ENCODE results near the gene DERA. TPM values are rescaled to one million over a fixed set of nuclear protein-coding genes. Genes with fewer than 3 reads are reported as not detected.

The DERA gene
- total and polyA plus RNA-seq, 8 donors = 10.5 to 22.4 (median 16.3) TPM

DNA sequence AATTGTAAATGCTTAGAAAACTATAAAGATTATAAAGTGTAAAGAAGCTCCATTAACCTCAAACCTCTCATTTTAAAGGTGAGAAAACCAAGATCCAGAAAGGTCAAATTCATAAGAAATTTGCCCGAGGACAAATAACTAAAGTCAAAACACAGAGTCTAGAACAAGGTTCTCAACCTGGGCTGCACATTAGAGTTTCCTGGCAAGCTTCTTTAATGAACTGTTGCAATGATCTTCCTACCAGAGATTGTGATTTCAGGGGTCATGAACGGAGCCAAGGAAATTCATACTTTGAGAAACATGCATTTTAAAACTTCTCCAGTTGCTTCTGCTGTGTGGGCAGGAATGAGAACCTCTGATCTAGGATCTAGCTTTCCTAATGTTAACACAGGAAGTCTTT lies 86.8 kb downstream of the DERA start:
- 78 to 85% methylated on average over 2 of the region's 2 CpGs for WGBS, 2 donors

DNA sequence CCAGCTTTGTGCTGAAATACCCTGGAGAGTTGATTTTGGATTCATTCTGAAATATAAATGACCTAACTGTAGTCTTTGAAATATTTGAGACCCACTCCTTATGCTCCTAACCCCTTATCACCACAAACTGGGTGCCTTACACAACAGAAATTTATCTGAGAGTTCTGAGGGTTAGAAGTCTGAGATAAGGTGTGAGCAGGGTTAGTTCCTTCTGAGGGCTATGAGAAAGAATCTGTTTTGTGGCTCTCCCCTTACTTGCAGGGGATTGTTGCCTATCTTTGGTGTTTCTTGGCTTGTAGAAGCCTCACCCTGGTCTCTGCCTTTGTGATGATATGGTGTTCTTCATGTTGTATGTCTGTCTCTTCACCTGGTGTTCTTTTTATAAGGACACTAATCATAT lies 91.7 kb downstream of the DERA start:
- ATAC-seq (peak in 2 of 4 donors; percentile 25 to 75), FAIRE-seq (no peak), DNase-seq (no peak)
- TF ChIP-seq, protein P1, sequence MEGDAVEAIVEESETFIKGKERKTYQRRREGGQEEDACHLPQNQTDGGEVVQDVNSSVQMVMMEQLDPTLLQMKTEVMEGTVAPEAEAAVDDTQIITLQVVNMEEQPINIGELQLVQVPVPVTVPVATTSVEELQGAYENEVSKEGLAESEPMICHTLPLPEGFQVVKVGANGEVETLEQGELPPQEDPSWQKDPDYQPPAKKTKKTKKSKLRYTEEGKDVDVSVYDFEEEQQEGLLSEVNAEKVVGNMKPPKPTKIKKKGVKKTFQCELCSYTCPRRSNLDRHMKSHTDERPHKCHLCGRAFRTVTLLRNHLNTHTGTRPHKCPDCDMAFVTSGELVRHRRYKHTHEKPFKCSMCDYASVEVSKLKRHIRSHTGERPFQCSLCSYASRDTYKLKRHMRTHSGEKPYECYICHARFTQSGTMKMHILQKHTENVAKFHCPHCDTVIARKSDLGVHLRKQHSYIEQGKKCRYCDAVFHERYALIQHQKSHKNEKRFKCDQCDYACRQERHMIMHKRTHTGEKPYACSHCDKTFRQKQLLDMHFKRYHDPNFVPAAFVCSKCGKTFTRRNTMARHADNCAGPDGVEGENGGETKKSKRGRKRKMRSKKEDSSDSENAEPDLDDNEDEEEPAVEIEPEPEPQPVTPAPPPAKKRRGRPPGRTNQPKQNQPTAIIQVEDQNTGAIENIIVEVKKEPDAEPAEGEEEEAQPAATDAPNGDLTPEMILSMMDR (IDR thresholded peaks at IDR 0.05) = no peak
- H3K4me3 ChIP-seq = no peak overlapping the region
- no peaks in the 10 kb centered on the region for H3K27me3 ChIP-seq
- H3K27ac ChIP-seq = no peak overlapping the region
- intact Hi-C loops (cut with DNase I) = no loop called here
- H3K36me3 ChIP-seq = no peaks in the 10 kb centered on the region
- peaks cover 0 to 7% (median under 1%) of the 10 kb centered on the region in 3 donors for H3K4me1 ChIP-seq
- H3K9me3 ChIP-seq = no peaks in the 10 kb centered on the region

More for the DNA sequence above, 86.8 kb downstream of the DERA start:
- no peak for FAIRE-seq
- intact Hi-C loops (cut with DNase I) = no loop called here
- TF ChIP-seq, protein P1 (IDR thresholded peaks at IDR 0.05) = no peak
- ATAC-seq = no peak
- Histone ChIP-seq H3K4me3 (no peak overlapping the region), H3K4me1 (peaks cover 0 to 8% (median 5%) of the 10 kb centered on the region in 3 donors), H3K27me3 (no peaks in the 10 kb centered on the region), H3K36me3 (no peaks in the 10 kb centered on the region), H3K9me3 (no peaks in the 10 kb centered on the region), H3K27ac (no peak overlapping the region)
- no peak for DNase-seq

DNA sequence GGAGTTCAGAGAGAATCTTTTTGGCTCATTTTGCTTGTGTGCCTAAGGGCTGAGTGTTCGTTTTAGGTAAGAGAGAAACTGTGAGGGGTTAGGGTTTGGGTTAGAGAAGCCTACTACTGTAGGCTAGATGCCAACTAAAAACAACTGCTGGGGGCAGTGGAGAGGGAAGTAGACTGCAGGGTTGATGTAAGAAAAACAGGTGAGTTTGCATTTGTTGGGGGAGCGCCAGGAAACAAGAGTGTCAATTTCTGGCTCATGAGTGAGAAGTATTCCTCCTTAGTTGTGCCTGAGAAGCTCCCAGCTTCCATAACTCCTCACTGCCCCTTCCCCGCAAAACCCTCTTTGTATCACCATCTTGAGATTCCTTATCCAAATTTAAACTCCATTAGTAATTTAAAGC lies 92.3 kb downstream of the DERA start:
- Histone ChIP-seq H3K4me1 (peaks cover 0 to 7% (median 0%) of the 10 kb centered on the region in 3 donors), H3K9me3 (no peaks in the 10 kb centered on the region), H3K27me3 (no peaks in the 10 kb centered on the region), H3K27ac (no peak overlapping the region), H3K4me3 (no peak overlapping the region), H3K36me3 (no peaks in the 10 kb centered on the region)
- 67 to 74% methylated on average over 3 of the region's 3 CpGs for WGBS, 2 donors
- FAIRE-seq = no peak
- intact Hi-C loops (cut with DNase I) = no loop called here
- no peak for DNase-seq
- ATAC-seq = peak in 1 of 4 donors; percentile 59
- TF ChIP-seq, protein P1 (IDR thresholded peaks at IDR 0.05) = no peak

DNA sequence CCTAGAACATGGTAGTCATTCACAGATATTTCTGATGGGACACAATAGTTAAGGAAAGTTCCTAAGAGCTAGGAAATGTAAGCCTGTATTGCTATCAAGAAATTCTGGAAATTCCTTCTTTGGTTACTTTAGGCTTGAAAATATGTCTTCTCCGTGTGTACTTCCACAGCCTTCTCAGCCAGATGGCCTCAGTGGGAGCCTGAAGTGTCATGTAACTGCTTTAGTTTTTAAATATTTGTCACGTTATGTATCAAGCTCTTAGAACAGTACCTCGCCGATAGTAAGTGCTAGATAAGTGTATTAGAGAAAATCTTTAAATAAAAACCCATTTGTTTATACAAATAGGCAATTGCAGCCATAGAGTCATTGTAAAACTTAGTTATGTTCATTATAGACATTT lies 95.6 kb downstream of the DERA start:
- TF ChIP-seq, protein P1 (IDR thresholded peaks at IDR 0.05) = no peak
- H3K36me3 ChIP-seq = no peaks in the 10 kb centered on the region
- no peak for DNase-seq
- H3K9me3 ChIP-seq = no peaks in the 10 kb centered on the region
- FAIRE-seq = no peak
- ATAC-seq = no peak
- H3K4me1 ChIP-seq = peaks cover 5 to 15% (median 7%) of the 10 kb centered on the region in 3 donors
- intact Hi-C loops (cut with DNase I) = no loop called here
- WGBS, 2 donors = 94 to 96% methylated on average over 4 of the region's 4 CpGs
- no peaks in the 10 kb centered on the region for H3K27me3 ChIP-seq
- no peak overlapping the region for H3K4me3 ChIP-seq
- H3K27ac ChIP-seq = no peak overlapping the region

DNA sequence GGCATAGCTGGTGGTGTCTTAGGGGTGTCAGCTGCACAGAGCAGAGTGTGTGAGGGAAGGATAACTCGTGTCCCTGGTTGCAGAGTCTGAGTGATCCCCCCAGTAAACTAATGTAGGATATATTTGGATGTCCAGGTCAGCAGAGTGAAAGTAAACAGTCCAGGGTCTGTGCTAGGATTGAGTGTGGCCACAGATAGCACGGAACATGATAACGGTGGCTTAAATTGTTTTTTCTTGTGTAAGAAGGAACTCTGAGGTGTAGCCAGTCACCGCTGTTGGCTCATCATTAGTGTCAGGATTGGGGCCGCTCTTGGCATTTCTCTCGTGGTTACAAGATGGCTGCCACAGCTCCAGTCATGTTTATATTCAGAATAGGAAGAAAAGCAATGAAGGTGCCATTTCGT lies 97.3 kb downstream of the DERA start:
- TF ChIP-seq, protein P1 (IDR thresholded peaks at IDR 0.05) = no peak
- ATAC-seq (no peak), DNase-seq (no peak), FAIRE-seq (no peak)
- 73 to 81% methylated on average over 7 of the region's 7 CpGs for WGBS, 2 donors
- Histone ChIP-seq H3K36me3 (no peaks in the 10 kb centered on the region), H3K4me3 (no peak overlapping the region), H3K4me1 (peaks cover 14 to 16% (median 15%) of the 10 kb centered on the region in 3 donors), H3K9me3 (no peaks in the 10 kb centered on the region), H3K27ac (no peak overlapping the region), H3K27me3 (no peaks in the 10 kb centered on the region)
- intact Hi-C loops (cut with DNase I) = no loop called here

Measured in pancreas (tissue), 10 donors.